Measurements from ENCODE around the gene PTH1R.

PTH1R gene

GRCh38 chr3:46896386-46896785 lies 18.9 kb downstream of the PTH1R start:
- Histone ChIP-seq H3K27me3 (ENCODE audit: insufficient read depth, poor library complexity, severe bottlenecking) (peaks cover 18% of the 10 kb centered on the region), H3K27ac (replicated peaks) (no peak overlapping the region), H3K4me3 (replicated peaks; ENCODE audit: insufficient read depth, low read length) (no peak overlapping the region)
- no peak for TF ChIP-seq CTCF (IDR thresholded peaks at IDR 0.05; ENCODE audit: insufficient read depth, low read length)
- DNase-seq (ENCODE audit: low read depth in 1 of 2, low spot score in 1 of 2) = no peak

GRCh38 chr3:46897031-46897430 lies 19.5 kb downstream of the PTH1R start:
- Histone ChIP-seq H3K4me3 (replicated peaks; ENCODE audit: insufficient read depth, low read length) (no peak overlapping the region), H3K27me3 (ENCODE audit: insufficient read depth, poor library complexity, severe bottlenecking) (peaks cover 12% of the 10 kb centered on the region), H3K27ac (replicated peaks) (no peak overlapping the region)
- no peak for TF ChIP-seq SPI1 (IDR thresholded peaks at IDR 0.05; ENCODE audit: borderline replicate concordance, low read depth)
- no peak for TF ChIP-seq CTCF (IDR thresholded peaks at IDR 0.05; ENCODE audit: insufficient read depth, low read length)
- TF ChIP-seq GABPA (IDR thresholded peaks at IDR 0.05; ENCODE audit: low read depth) = no peak
- TF ChIP-seq POLR2AphosphoS5 (IDR thresholded peaks at IDR 0.05; ENCODE audit: low read depth) = no peak
- TF ChIP-seq REST (IDR thresholded peaks at IDR 0.05; ENCODE audit: insufficient replicate concordance, low read depth) = no peak
- no peak for DNase-seq (ENCODE audit: low read depth in 1 of 2, low spot score in 1 of 2)

GRCh38 chr3:46897829-46898320 lies 20.4 kb downstream of the PTH1R start:
- Histone ChIP-seq H3K27ac (replicated peaks) (no peak overlapping the region), H3K4me3 (replicated peaks; ENCODE audit: insufficient read depth, low read length) (no peak overlapping the region), H3K27me3 (ENCODE audit: insufficient read depth, poor library complexity, severe bottlenecking) (peaks cover 11% of the 10 kb centered on the region)
- TF ChIP-seq CTCF (IDR thresholded peaks at IDR 0.05; ENCODE audit: insufficient read depth, low read length) = no peak
- no peak for TF ChIP-seq GABPA (IDR thresholded peaks at IDR 0.05; ENCODE audit: low read depth)
- TF ChIP-seq POLR2AphosphoS5 (IDR thresholded peaks at IDR 0.05; ENCODE audit: low read depth) = no peak
- DNase-seq (ENCODE audit: low read depth in 1 of 2, low spot score in 1 of 2) = no peak

- Histone ChIP-seq H3K27me3 (ENCODE audit: insufficient read depth, poor library complexity, severe bottlenecking) (peaks cover 5% of the 10 kb centered on the region), H3K27ac (replicated peaks) (no peak overlapping the region), H3K4me3 (replicated peaks; ENCODE audit: insufficient read depth, low read length) (no peak overlapping the region)
- DNase-seq (ENCODE audit: low read depth in 1 of 2, low spot score in 1 of 2) = no peak
- TF ChIP-seq POLR2AphosphoS5 (IDR thresholded peaks at IDR 0.05; ENCODE audit: low read depth) (no peak), SPI1 (IDR thresholded peaks at IDR 0.05; ENCODE audit: borderline replicate concordance, low read depth) (no peak), REST (IDR thresholded peaks at IDR 0.05; ENCODE audit: insufficient replicate concordance, low read depth) (no peak), GABPA (IDR thresholded peaks at IDR 0.05; ENCODE audit: low read depth) (no peak), CTCF (IDR thresholded peaks at IDR 0.05; ENCODE audit: insufficient read depth, low read length) (no peak)
Observed at GRCh38 chr3:46898321-46899150, 21.0 kb downstream of the PTH1R start.
